ENCODE results near the gene SORBS1. TPM values are rescaled to one million over a fixed set of nuclear protein-coding genes. Genes with fewer than 3 reads are reported as not detected.

Gene SORBS1
- total and polyA plus RNA-seq, 4 experiments from 2014 or later: 0.67 to 0.93 (median 0.75) TPM; not detected in 1

- intact Hi-C loops (cut with micrococcal nuclease): no loop called here
- DNase-seq: no peak
- Mint-ChIP-seq H3K27me3 (peaks cover 0 to under 1% of the 10 kb centered on the region in 2 donors), H3K4me1 (peaks cover 0 to 7% (median 3%) of the 10 kb centered on the region in 4 donors), H3K9me3 (no peaks in the 10 kb centered on the region), H3K27ac (peak overlapping the region in 1 of 7 donors; percentile 79), H3K36me3 (no peaks in the 10 kb centered on the region), H3K4me3 (no peak overlapping the region)
- Histone ChIP-seq H3K36me3 (ENCODE audit: insufficient read depth, low read length) (no peaks in the 10 kb centered on the region), H3K27ac (ENCODE audit: low read depth, low read length) (no peak overlapping the region), H3K4me3 (ENCODE audit: low read length in 2 of 2) (no peak overlapping the region), H3K27me3 (ENCODE audit: insufficient read depth, low read length) (no peaks in the 10 kb centered on the region), H3K4me1 (ENCODE audit: insufficient read depth, low read length) (no peaks in the 10 kb centered on the region), H3K9me3 (ENCODE audit: control insufficient read depth in 1 of 2, low read length in 2 of 2) (no peaks in the 10 kb centered on the region)
- CTCF ChIA-PET (ENCODE audit: partially characterized antibody): no interaction called here
- POLR2A ChIA-PET (ENCODE audit: partially characterized antibody): no interaction called here
Measured at GRCh38 chr10:95268438-95268837, 292.7 kb downstream of the SORBS1 start.

- intact Hi-C loops (cut with micrococcal nuclease): no loop called here
- Mint-ChIP-seq H3K27me3 (no peaks in the 10 kb centered on the region), H3K9me3 (no peaks in the 10 kb centered on the region), H3K4me3 (no peak overlapping the region), H3K36me3 (no peaks in the 10 kb centered on the region), H3K27ac (no peak overlapping the region), H3K4me1 (peaks cover 0 to 7% (median 3%) of the 10 kb centered on the region in 4 donors)
- Histone ChIP-seq H3K4me3 (ENCODE audit: low read length in 2 of 2) (no peak overlapping the region), H3K27ac (ENCODE audit: low read depth, low read length) (no peak overlapping the region), H3K4me1 (ENCODE audit: insufficient read depth, low read length) (no peaks in the 10 kb centered on the region), H3K36me3 (ENCODE audit: insufficient read depth, low read length) (no peaks in the 10 kb centered on the region), H3K9me3 (ENCODE audit: control insufficient read depth in 1 of 2, low read length in 2 of 2) (no peaks in the 10 kb centered on the region), H3K27me3 (ENCODE audit: insufficient read depth, low read length) (no peaks in the 10 kb centered on the region)
- ChIA-PET CTCF (ENCODE audit: partially characterized antibody) (no interaction called here), POLR2A (ENCODE audit: partially characterized antibody) (no interaction called here)
- DNase-seq: no peak
Measured at GRCh38 chr10:95267251-95267650, 293.9 kb downstream of the SORBS1 start.

GRCh38 chr10:95266674-95267095 lies 294.5 kb downstream of the SORBS1 start:
- Histone ChIP-seq H3K9me3 (ENCODE audit: control insufficient read depth in 1 of 2, low read length in 2 of 2) (no peaks in the 10 kb centered on the region), H3K4me3 (ENCODE audit: low read length in 2 of 2) (no peak overlapping the region), H3K27me3 (ENCODE audit: insufficient read depth, low read length) (no peaks in the 10 kb centered on the region), H3K27ac (ENCODE audit: low read depth, low read length) (no peak overlapping the region), H3K36me3 (ENCODE audit: insufficient read depth, low read length) (no peaks in the 10 kb centered on the region), H3K4me1 (ENCODE audit: insufficient read depth, low read length) (no peaks in the 10 kb centered on the region)
- Mint-ChIP-seq H3K4me1 (peaks cover 0 to 7% (median 3%) of the 10 kb centered on the region in 4 donors), H3K27me3 (no peaks in the 10 kb centered on the region), H3K27ac (peak overlapping the region in 4 of 7 donors; percentile 3 to 69 (median 41)), H3K9me3 (no peaks in the 10 kb centered on the region), H3K36me3 (no peaks in the 10 kb centered on the region), H3K4me3 (no peak overlapping the region)
- intact Hi-C loops (cut with micrococcal nuclease): no loop called here
- DNase-seq: peak in 3 of 5 donors; percentile 14 to 35 (median 19)
- ChIA-PET POLR2A (ENCODE audit: partially characterized antibody) (no interaction called here), CTCF (ENCODE audit: partially characterized antibody) (no interaction called here)

GRCh38 chr10:95265572-95265971 lies 295.6 kb downstream of the SORBS1 start:
- CTCF ChIA-PET (ENCODE audit: partially characterized antibody): no interaction called here
- Histone ChIP-seq H3K9me3 (ENCODE audit: control insufficient read depth in 1 of 2, low read length in 2 of 2) (no peaks in the 10 kb centered on the region), H3K27me3 (ENCODE audit: insufficient read depth, low read length) (no peaks in the 10 kb centered on the region), H3K36me3 (ENCODE audit: insufficient read depth, low read length) (no peaks in the 10 kb centered on the region), H3K4me1 (ENCODE audit: insufficient read depth, low read length) (no peaks in the 10 kb centered on the region), H3K4me3 (ENCODE audit: low read length in 2 of 2) (no peak overlapping the region), H3K27ac (ENCODE audit: low read depth, low read length) (no peak overlapping the region)
- DNase-seq: no peak
- intact Hi-C loops (cut with micrococcal nuclease): no loop called here
- H3K36me3 Mint-ChIP-seq: no peaks in the 10 kb centered on the region
- H3K27me3 Mint-ChIP-seq: no peaks in the 10 kb centered on the region
- H3K27ac Mint-ChIP-seq: no peak overlapping the region
- POLR2A ChIA-PET (ENCODE audit: partially characterized antibody): no interaction called here
- peaks cover 0 to 7% (median 3%) of the 10 kb centered on the region in 4 donors for H3K4me1 Mint-ChIP-seq
- no peak overlapping the region for H3K4me3 Mint-ChIP-seq
- H3K9me3 Mint-ChIP-seq: no peaks in the 10 kb centered on the region

- no peaks in the 10 kb centered on the region for H3K36me3 ChIP-seq (ENCODE audit: insufficient read depth, low read length)
- DNase-seq: no peak
- no peaks in the 10 kb centered on the region for H3K27me3 ChIP-seq (ENCODE audit: insufficient read depth, low read length)
- Mint-ChIP-seq H3K36me3 (no peaks in the 10 kb centered on the region), H3K4me1 (peaks cover 0 to 7% (median 3%) of the 10 kb centered on the region in 4 donors), H3K4me3 (no peak overlapping the region), H3K27ac (peak overlapping the region in 1 of 7 donors; percentile 6), H3K9me3 (no peaks in the 10 kb centered on the region), H3K27me3 (no peaks in the 10 kb centered on the region)
- no peak overlapping the region for H3K4me3 ChIP-seq (ENCODE audit: low read length in 2 of 2)
- H3K9me3 ChIP-seq (ENCODE audit: control insufficient read depth in 1 of 2, low read length in 2 of 2): no peaks in the 10 kb centered on the region
- no peaks in the 10 kb centered on the region for H3K4me1 ChIP-seq (ENCODE audit: insufficient read depth, low read length)
- ChIA-PET CTCF (ENCODE audit: partially characterized antibody) (interaction anchor here (1.1 to 1.5 kb wide), 2 partner anchors 20 to 167 kb away, joined by 3 to 4 read pairs; no protein-coding TSS in a partner anchor), POLR2A (ENCODE audit: partially characterized antibody) (no interaction called here)
- intact Hi-C loops (cut with micrococcal nuclease): no loop called here
- no peak overlapping the region for H3K27ac ChIP-seq (ENCODE audit: low read depth, low read length)
Measured at GRCh38 chr10:95264227-95265051, 296.7 kb downstream of the SORBS1 start.

GRCh38 chr10:95263864-95264226 lies 297.3 kb downstream of the SORBS1 start:
- Mint-ChIP-seq H3K27me3 (no peaks in the 10 kb centered on the region), H3K36me3 (no peaks in the 10 kb centered on the region), H3K9me3 (no peaks in the 10 kb centered on the region), H3K27ac (no peak overlapping the region), H3K4me1 (peaks cover 0 to 7% (median 3%) of the 10 kb centered on the region in 4 donors), H3K4me3 (no peak overlapping the region)
- H3K27me3 ChIP-seq (ENCODE audit: insufficient read depth, low read length): no peaks in the 10 kb centered on the region
- intact Hi-C loops (cut with micrococcal nuclease): no loop called here
- DNase-seq: no peak
- H3K4me3 ChIP-seq (ENCODE audit: low read length in 2 of 2): no peak overlapping the region
- CTCF ChIA-PET (ENCODE audit: partially characterized antibody): interaction anchor here (1.1 to 1.5 kb wide), 2 partner anchors 20 to 167 kb away, joined by 3 to 4 read pairs; no protein-coding TSS in a partner anchor
- H3K9me3 ChIP-seq (ENCODE audit: control insufficient read depth in 1 of 2, low read length in 2 of 2): no peaks in the 10 kb centered on the region
- H3K36me3 ChIP-seq (ENCODE audit: insufficient read depth, low read length): no peaks in the 10 kb centered on the region
- POLR2A ChIA-PET (ENCODE audit: partially characterized antibody): no interaction called here
- H3K27ac ChIP-seq (ENCODE audit: low read depth, low read length): no peak overlapping the region
- no peaks in the 10 kb centered on the region for H3K4me1 ChIP-seq (ENCODE audit: insufficient read depth, low read length)

- H3K36me3 Mint-ChIP-seq: no peaks in the 10 kb centered on the region
- H3K4me3 Mint-ChIP-seq: no peak overlapping the region
- H3K9me3 Mint-ChIP-seq: peaks cover 0 to 1% (median 0%) of the 10 kb centered on the region in 8 donors
- peaks cover 0 to 7% (median 3%) of the 10 kb centered on the region in 4 donors for H3K4me1 Mint-ChIP-seq
- H3K27ac Mint-ChIP-seq: peak overlapping the region in 1 of 7 donors; percentile 70
- no peak overlapping the region for H3K4me3 ChIP-seq (ENCODE audit: low read length in 2 of 2)
- H3K9me3 ChIP-seq (ENCODE audit: control insufficient read depth in 1 of 2, low read length in 2 of 2): no peaks in the 10 kb centered on the region
- no peaks in the 10 kb centered on the region for H3K4me1 ChIP-seq (ENCODE audit: insufficient read depth, low read length)
- intact Hi-C loops (cut with micrococcal nuclease): no loop called here
- no peak for DNase-seq
- no peaks in the 10 kb centered on the region for H3K36me3 ChIP-seq (ENCODE audit: insufficient read depth, low read length)
- POLR2A ChIA-PET (ENCODE audit: partially characterized antibody): no interaction called here
- CTCF ChIA-PET (ENCODE audit: partially characterized antibody): no interaction called here
- H3K27me3 ChIP-seq (ENCODE audit: insufficient read depth, low read length): no peaks in the 10 kb centered on the region
- H3K27ac ChIP-seq (ENCODE audit: low read depth, low read length): no peak overlapping the region
- H3K27me3 Mint-ChIP-seq: no peaks in the 10 kb centered on the region
Measured at GRCh38 chr10:95262763-95263518, 298.2 kb downstream of the SORBS1 start.

Data from CD4-positive, alpha-beta memory T cell (primary cell).